Neural cell (in vitro differentiated cells): Measurements from ENCODE around the gene OR1K1.

ENCODE experiments used
- EP300 ChIP-seq: fragments of 450-650 bp; conservative IDR thresholded peaks from 2 replicates; pipeline ENCODE4 v1.6.1; 2014; ENCODE audit warnings: antibody characterized with exemption, mild to moderate bottlenecking, moderate library complexity; ENCODE audit not compliant: poor library complexity, severe bottlenecking
- EZH2 ChIP-seq: fragments of 200-600, 300-800 bp; shearing (Covaris generic), sonication (generic); IDR thresholded peaks from 2 replicates; pipeline ENCODE4 v1.6.1; 2014; ENCODE audit warnings: antibody characterized with exemption, low read length, borderline replicate concordance, mild to moderate bottlenecking; ENCODE audit not compliant: insufficient read depth, poor library complexity, severe bottlenecking
- POLR2AphosphoS5 ChIP-seq: IDR thresholded peaks from 2 replicates; pipeline ENCODE4 v1.6.1; 2012
- TAF1 ChIP-seq: IDR thresholded peaks from 2 replicates; pipeline ENCODE4 v1.6.1; 2012; ENCODE audit warnings: low read depth
- TF ChIP-seq, protein P1 (sequence below): fragments of 450-650 bp; IDR thresholded peaks from 2 replicates; pipeline ENCODE4 v1.5.1; 2014; ENCODE audit warnings: antibody characterized with exemption, mild to moderate bottlenecking, moderate library complexity; ENCODE audit not compliant: poor library complexity, severe bottlenecking
- TF ChIP-seq, protein P2 (sequence below): IDR thresholded peaks from 2 replicates; pipeline ENCODE4 v1.6.1; 2012; ENCODE audit warnings: borderline replicate concordance

DNA sequence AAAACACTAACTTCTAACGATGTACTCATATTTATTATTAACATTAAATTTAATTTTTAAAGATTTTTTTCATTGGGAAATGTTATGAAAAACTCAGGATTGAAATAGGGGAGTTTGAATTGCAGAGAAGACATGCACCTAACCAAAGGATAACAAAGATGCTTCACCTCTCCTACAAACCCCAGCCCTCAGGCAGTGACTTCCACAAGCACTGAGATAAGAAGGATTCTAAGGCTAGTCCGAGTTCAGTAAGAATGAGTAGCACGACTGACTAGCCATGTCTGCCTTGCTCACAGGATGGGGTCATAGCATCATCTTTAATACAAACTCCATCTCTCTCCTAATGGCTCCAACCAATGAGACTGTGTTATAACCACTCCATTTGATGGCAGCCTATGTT lies 18.3 kb upstream of the OR1K1 start:
- TF ChIP-seq, protein P1, sequence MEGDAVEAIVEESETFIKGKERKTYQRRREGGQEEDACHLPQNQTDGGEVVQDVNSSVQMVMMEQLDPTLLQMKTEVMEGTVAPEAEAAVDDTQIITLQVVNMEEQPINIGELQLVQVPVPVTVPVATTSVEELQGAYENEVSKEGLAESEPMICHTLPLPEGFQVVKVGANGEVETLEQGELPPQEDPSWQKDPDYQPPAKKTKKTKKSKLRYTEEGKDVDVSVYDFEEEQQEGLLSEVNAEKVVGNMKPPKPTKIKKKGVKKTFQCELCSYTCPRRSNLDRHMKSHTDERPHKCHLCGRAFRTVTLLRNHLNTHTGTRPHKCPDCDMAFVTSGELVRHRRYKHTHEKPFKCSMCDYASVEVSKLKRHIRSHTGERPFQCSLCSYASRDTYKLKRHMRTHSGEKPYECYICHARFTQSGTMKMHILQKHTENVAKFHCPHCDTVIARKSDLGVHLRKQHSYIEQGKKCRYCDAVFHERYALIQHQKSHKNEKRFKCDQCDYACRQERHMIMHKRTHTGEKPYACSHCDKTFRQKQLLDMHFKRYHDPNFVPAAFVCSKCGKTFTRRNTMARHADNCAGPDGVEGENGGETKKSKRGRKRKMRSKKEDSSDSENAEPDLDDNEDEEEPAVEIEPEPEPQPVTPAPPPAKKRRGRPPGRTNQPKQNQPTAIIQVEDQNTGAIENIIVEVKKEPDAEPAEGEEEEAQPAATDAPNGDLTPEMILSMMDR = no peak
- no peak for TF ChIP-seq POLR2AphosphoS5
- TF ChIP-seq EP300 = no peak
- TF ChIP-seq EZH2 = no peak
- TF ChIP-seq, protein P2, sequence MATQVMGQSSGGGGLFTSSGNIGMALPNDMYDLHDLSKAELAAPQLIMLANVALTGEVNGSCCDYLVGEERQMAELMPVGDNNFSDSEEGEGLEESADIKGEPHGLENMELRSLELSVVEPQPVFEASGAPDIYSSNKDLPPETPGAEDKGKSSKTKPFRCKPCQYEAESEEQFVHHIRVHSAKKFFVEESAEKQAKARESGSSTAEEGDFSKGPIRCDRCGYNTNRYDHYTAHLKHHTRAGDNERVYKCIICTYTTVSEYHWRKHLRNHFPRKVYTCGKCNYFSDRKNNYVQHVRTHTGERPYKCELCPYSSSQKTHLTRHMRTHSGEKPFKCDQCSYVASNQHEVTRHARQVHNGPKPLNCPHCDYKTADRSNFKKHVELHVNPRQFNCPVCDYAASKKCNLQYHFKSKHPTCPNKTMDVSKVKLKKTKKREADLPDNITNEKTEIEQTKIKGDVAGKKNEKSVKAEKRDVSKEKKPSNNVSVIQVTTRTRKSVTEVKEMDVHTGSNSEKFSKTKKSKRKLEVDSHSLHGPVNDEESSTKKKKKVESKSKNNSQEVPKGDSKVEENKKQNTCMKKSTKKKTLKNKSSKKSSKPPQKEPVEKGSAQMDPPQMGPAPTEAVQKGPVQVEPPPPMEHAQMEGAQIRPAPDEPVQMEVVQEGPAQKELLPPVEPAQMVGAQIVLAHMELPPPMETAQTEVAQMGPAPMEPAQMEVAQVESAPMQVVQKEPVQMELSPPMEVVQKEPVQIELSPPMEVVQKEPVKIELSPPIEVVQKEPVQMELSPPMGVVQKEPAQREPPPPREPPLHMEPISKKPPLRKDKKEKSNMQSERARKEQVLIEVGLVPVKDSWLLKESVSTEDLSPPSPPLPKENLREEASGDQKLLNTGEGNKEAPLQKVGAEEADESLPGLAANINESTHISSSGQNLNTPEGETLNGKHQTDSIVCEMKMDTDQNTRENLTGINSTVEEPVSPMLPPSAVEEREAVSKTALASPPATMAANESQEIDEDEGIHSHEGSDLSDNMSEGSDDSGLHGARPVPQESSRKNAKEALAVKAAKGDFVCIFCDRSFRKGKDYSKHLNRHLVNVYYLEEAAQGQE = no peak
- TF ChIP-seq TAF1 = no peak
